Measurements from ENCODE around the gene NTRK2.

DNA sequence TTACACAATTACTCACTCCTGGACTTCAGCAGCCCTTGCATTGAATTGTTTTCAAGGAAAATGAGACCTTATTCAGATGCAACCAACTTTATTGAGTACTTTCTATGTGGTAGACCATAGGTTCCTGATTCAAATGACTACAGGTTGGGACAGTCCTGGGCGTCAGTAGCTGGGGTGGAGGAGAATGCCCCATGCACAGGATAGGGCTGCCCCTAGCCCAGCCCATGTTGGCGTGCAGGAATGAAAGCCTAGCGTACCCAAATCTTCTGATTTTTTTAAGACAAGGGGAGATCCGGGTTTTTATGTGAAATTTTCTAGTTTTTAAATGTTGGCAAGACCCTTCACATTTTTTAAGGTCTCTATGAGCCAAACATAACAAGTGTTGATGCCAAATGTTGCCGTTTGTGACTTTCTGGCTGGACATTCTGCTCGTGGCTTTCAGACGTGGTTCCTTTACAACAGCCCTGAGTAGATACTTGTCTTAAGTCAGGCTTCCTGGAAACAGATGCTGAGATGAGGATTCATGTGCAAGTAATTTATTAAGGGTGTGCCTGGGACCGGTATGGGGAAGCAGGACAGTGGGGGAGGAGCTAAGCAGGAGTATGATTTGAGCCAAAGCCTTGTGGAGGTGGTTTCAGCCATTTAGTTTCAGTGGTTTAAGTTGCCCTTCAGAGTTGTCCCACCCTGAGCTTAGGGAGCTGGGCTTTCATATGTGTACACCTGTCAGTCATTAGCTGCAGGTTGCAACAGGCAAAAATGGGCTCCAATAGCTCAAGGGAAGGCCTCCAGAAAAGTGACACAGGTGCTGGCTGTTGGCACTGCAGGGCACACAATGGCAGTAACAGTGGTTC lies 154.1 kb downstream of the NTRK2 start:
- TF ChIP-seq, protein P1, sequence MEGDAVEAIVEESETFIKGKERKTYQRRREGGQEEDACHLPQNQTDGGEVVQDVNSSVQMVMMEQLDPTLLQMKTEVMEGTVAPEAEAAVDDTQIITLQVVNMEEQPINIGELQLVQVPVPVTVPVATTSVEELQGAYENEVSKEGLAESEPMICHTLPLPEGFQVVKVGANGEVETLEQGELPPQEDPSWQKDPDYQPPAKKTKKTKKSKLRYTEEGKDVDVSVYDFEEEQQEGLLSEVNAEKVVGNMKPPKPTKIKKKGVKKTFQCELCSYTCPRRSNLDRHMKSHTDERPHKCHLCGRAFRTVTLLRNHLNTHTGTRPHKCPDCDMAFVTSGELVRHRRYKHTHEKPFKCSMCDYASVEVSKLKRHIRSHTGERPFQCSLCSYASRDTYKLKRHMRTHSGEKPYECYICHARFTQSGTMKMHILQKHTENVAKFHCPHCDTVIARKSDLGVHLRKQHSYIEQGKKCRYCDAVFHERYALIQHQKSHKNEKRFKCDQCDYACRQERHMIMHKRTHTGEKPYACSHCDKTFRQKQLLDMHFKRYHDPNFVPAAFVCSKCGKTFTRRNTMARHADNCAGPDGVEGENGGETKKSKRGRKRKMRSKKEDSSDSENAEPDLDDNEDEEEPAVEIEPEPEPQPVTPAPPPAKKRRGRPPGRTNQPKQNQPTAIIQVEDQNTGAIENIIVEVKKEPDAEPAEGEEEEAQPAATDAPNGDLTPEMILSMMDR (conservative IDR thresholded peaks at IDR 0.05; ENCODE audit: low read length), result no peak
- no peak for TF ChIP-seq EZH2phosphoT487 (IDR thresholded peaks at IDR 0.05; ENCODE audit: borderline replicate concordance, low read depth, low read length)

Measured in OCI-LY7 (cell line).